ENCODE data around the gene PAOX. TPM values are rescaled to one million over a fixed set of nuclear protein-coding genes. Genes with fewer than 3 reads are reported as not detected.

The PAOX gene
- total and polyA plus RNA-seq, 9 of the 15 experiments (the other 6 are each of a cell fraction or from before 2014, with no cell fraction given) = 0.80 to 6.4 (median 2.6) TPM

- peak; percentile 34 for TF ChIP-seq E2F8 (IDR thresholded peaks at IDR 0.05; ENCODE audit: low read depth, partially characterized antibody)
- no peak for TF ChIP-seq ELF2 (CRISPR knock-in tag; IDR thresholded peaks at IDR 0.05)
- peak; percentile 87 for TF ChIP-seq C11orf30 (IDR thresholded peaks at IDR 0.05; ENCODE audit: low read depth)
- TF ChIP-seq ZNF512 (tag; IDR thresholded peaks at IDR 0.05) = no peak
- TF ChIP-seq ZNF764 (CRISPR knock-in tag; IDR thresholded peaks at IDR 0.05; ENCODE audit: low read depth) = no peak
- peak; percentile 68 for TF ChIP-seq SUPT5H (IDR thresholded peaks at IDR 0.05)
- no peak for TF ChIP-seq ZNF277 (CRISPR knock-in tag; IDR thresholded peaks at IDR 0.05; ENCODE audit: borderline replicate concordance)
- no peak for TF ChIP-seq NFXL1 (CRISPR knock-in tag; IDR thresholded peaks at IDR 0.05)
- TF ChIP-seq EHMT2 (IDR thresholded peaks at IDR 0.05) = 0 out of 2 replicates have a peak, but pooled peaks have one; percentile 46
- TF ChIP-seq ESRRA (IDR thresholded peaks at IDR 0.05; ENCODE audit: borderline replicate concordance, low read depth) = peak; percentile 85
- 0 out of 2 replicates have a peak, but pooled peaks have one; percentile 28 for TF ChIP-seq TEAD4 (IDR thresholded peaks at IDR 0.05; ENCODE audit: low read length)
- no peak for TF ChIP-seq TEAD4 (CRISPR knock-in tag; IDR thresholded peaks at IDR 0.05; ENCODE audit: borderline replicate concordance)
- TF ChIP-seq NFRKB (IDR thresholded peaks at IDR 0.05; ENCODE audit: low read depth) = peak; percentile 96
- peak; percentile 81 for TF ChIP-seq CTBP1 (IDR thresholded peaks at IDR 0.05; ENCODE audit: borderline replicate concordance)
- no peak for TF ChIP-seq RERE (CRISPR knock-in tag; IDR thresholded peaks at IDR 0.05; ENCODE audit: borderline replicate concordance)
Observed at GRCh38 chr10:133388236-133388972, 9.3 kb downstream of the PAOX start (continued).

All from K562 (cell line).